Right lobe of liver (tissue), 4 donors: ENCODE results near the gene ZNF385B.

Experiments used
- POLR2A ChIP-seq: fragments of 450-650 bp; IDR thresholded peaks from one replicate; pipeline ENCODE4 v1.6.1; 2017; ENCODE audit warnings: antibody characterized with exemption, mild to moderate bottlenecking
- TF ChIP-seq, protein P1 (sequence below), 4 donors: fragments of 200-600 bp in 3 of 4; fragments of 450-650 bp in 1 of 4; IDR thresholded peaks; one replicate each; pipeline versions ENCODE4 v1.5.1 to v1.8.0; 2016 to 2022; ENCODE audit warnings: antibody characterized with exemption in 4 of 4, mild to moderate bottlenecking in 2 of 4
- donor health status: DM: no; HTN: no; CAD: no.
- donor health status: DM: no; HTN: no; CAD: no.
- donor health status: DM: no; HTN: yes; CAD: no.

DNA sequence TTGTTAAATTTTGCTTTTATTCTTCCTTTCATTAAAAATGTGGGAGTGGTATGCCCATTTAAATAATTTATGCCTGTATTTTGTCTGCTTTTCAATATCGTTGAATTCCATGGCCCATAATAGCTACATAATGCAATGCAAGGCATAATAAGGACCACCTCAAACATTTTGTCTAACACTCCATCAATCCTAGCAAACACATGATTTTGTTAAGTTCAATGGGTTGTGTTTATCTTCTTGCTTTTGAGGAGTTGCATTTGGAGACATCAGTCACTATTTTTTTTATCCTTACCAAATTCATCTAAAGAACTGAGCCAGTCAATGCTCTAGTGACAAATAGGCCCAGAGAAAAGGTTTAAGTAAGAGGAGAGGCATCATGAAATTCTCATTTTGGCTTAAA lies 145.5 kb downstream of the ZNF385B start:
- TF ChIP-seq, protein P1, sequence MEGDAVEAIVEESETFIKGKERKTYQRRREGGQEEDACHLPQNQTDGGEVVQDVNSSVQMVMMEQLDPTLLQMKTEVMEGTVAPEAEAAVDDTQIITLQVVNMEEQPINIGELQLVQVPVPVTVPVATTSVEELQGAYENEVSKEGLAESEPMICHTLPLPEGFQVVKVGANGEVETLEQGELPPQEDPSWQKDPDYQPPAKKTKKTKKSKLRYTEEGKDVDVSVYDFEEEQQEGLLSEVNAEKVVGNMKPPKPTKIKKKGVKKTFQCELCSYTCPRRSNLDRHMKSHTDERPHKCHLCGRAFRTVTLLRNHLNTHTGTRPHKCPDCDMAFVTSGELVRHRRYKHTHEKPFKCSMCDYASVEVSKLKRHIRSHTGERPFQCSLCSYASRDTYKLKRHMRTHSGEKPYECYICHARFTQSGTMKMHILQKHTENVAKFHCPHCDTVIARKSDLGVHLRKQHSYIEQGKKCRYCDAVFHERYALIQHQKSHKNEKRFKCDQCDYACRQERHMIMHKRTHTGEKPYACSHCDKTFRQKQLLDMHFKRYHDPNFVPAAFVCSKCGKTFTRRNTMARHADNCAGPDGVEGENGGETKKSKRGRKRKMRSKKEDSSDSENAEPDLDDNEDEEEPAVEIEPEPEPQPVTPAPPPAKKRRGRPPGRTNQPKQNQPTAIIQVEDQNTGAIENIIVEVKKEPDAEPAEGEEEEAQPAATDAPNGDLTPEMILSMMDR (IDR thresholded peaks at IDR 0.05) = no peak
- TF ChIP-seq POLR2A = no peak
